Adrenal gland (tissue), 5 donors: ENCODE measurements around the gene CCDC69.

Source experiments
- CTCF ChIP-seq, 6 experiments: fragments of 450-650 bp in 4 of 6; fragments of 200-600 bp in 2 of 6; sonication (generic) in 1 of 6; IDR thresholded peaks; 1 replicate in 5 of 6; 2 replicates in 1 of 6; pipeline versions ENCODE4 v1.5.1 to v1.8.0; 2016 to 2021; ENCODE audit warnings: antibody characterized with exemption in 6 of 6, mild to moderate bottlenecking in 2 of 6, moderate library complexity in 1 of 6
- POLR2A ChIP-seq, 2 donors: fragments of 450-650 bp; IDR thresholded peaks; one replicate each; pipeline ENCODE4 v1.6.1; 2017; ENCODE audit warnings: antibody characterized with exemption in 2 of 2, mild to moderate bottlenecking in 2 of 2, moderate library complexity in 1 of 2
- donor health status: DM: no; HTN: no; CAD: no.

- no peak for TF ChIP-seq POLR2A (IDR thresholded peaks at IDR 0.05)
- no peak for TF ChIP-seq CTCF (IDR thresholded peaks at IDR 0.05)
These were observed 47.4 kb upstream of the CCDC69 start for GRCh38 chr5:151271336-151271735.
